ENCODE results near the gene TTYH2.

The TTYH2 gene

GRCh38 chr17:74251569-74251968 is 38.2 kb downstream of the TTYH2 start:
- no peak overlapping the region for H3K4me3 ChIP-seq (ENCODE audit: low read depth, low read length)
- TF ChIP-seq MAX (IDR thresholded peaks at IDR 0.05; ENCODE audit: low read depth, low read length), result no peak
- no peak for TF ChIP-seq CTCF (IDR thresholded peaks at IDR 0.05; ENCODE audit: low read depth, low read length)
- TF ChIP-seq MYC (IDR thresholded peaks at IDR 0.05; ENCODE audit: low read depth, low read length), result no peak
- TF ChIP-seq POLR2A (IDR thresholded peaks at IDR 0.05; ENCODE audit: extremely low read depth, insufficient read length), result no peak
- DNase-seq (ENCODE audit: low read depth), result no peak

- no peak overlapping the region for H3K4me3 ChIP-seq (ENCODE audit: low read depth, low read length)
- no peak for DNase-seq (ENCODE audit: low read depth)
- no peak for TF ChIP-seq CTCF (IDR thresholded peaks at IDR 0.05; ENCODE audit: low read depth, low read length)
- no peak for TF ChIP-seq MYC (IDR thresholded peaks at IDR 0.05; ENCODE audit: low read depth, low read length)
- no peak for TF ChIP-seq MAX (IDR thresholded peaks at IDR 0.05; ENCODE audit: low read depth, low read length)
- TF ChIP-seq POLR2A (IDR thresholded peaks at IDR 0.05; ENCODE audit: extremely low read depth, insufficient read length), result no peak
Measured at GRCh38 chr17:74252211-74252610, 38.8 kb downstream of the TTYH2 start.

- H3K4me3 ChIP-seq (ENCODE audit: low read depth, low read length), result no peak overlapping the region
- no peak for DNase-seq (ENCODE audit: low read depth)
- no peak for TF ChIP-seq POLR2A (IDR thresholded peaks at IDR 0.05; ENCODE audit: extremely low read depth, insufficient read length)
Measured at GRCh38 chr17:74253036-74253435, 39.7 kb downstream of the TTYH2 start.

GRCh38 chr17:74257311-74257710 is 43.9 kb downstream of the TTYH2 start:
- no peak overlapping the region for H3K4me3 ChIP-seq (ENCODE audit: low read depth, low read length)
- TF ChIP-seq MYC (IDR thresholded peaks at IDR 0.05; ENCODE audit: low read depth, low read length) (no peak), POLR2A (IDR thresholded peaks at IDR 0.05; ENCODE audit: extremely low read depth, insufficient read length) (no peak), MAX (IDR thresholded peaks at IDR 0.05; ENCODE audit: low read depth, low read length) (no peak)
- no peak for DNase-seq (ENCODE audit: low read depth)

GRCh38 chr17:74259667-74260524 is 46.5 kb downstream of the TTYH2 start:
- no peak overlapping the region for H3K4me3 ChIP-seq (ENCODE audit: low read depth, low read length)
- TF ChIP-seq MYC (IDR thresholded peaks at IDR 0.05; ENCODE audit: low read depth, low read length) (no peak), POLR2A (IDR thresholded peaks at IDR 0.05; ENCODE audit: extremely low read depth, insufficient read length) (no peak), CTCF (IDR thresholded peaks at IDR 0.05; ENCODE audit: low read depth, low read length) (no peak), MAX (IDR thresholded peaks at IDR 0.05; ENCODE audit: low read depth, low read length) (no peak)
- no peak for DNase-seq (ENCODE audit: low read depth)

- no peak for TF ChIP-seq MAX (IDR thresholded peaks at IDR 0.05; ENCODE audit: low read depth, low read length)
- no peak for TF ChIP-seq POLR2A (IDR thresholded peaks at IDR 0.05; ENCODE audit: extremely low read depth, insufficient read length)
- no peak for TF ChIP-seq CTCF (IDR thresholded peaks at IDR 0.05; ENCODE audit: low read depth, low read length)
- no peak for TF ChIP-seq MYC (IDR thresholded peaks at IDR 0.05; ENCODE audit: low read depth, low read length)
- H3K4me3 ChIP-seq (ENCODE audit: low read depth, low read length), result no peak overlapping the region
- DNase-seq (ENCODE audit: low read depth), result no peak
Measured at GRCh38 chr17:74260525-74260850, 47.1 kb downstream of the TTYH2 start.

Measured in NB4 (cell line).